Measurements from ENCODE around the gene OR10H4.

- TF ChIP-seq, protein P1, sequence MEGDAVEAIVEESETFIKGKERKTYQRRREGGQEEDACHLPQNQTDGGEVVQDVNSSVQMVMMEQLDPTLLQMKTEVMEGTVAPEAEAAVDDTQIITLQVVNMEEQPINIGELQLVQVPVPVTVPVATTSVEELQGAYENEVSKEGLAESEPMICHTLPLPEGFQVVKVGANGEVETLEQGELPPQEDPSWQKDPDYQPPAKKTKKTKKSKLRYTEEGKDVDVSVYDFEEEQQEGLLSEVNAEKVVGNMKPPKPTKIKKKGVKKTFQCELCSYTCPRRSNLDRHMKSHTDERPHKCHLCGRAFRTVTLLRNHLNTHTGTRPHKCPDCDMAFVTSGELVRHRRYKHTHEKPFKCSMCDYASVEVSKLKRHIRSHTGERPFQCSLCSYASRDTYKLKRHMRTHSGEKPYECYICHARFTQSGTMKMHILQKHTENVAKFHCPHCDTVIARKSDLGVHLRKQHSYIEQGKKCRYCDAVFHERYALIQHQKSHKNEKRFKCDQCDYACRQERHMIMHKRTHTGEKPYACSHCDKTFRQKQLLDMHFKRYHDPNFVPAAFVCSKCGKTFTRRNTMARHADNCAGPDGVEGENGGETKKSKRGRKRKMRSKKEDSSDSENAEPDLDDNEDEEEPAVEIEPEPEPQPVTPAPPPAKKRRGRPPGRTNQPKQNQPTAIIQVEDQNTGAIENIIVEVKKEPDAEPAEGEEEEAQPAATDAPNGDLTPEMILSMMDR (IDR thresholded peaks at IDR 0.05) = no peak
- TF ChIP-seq POLR2AphosphoS5 (IDR thresholded peaks at IDR 0.05; ENCODE audit: low read depth, low read length) (no peak), TCF7L2 (IDR thresholded peaks at IDR 0.05; ENCODE audit: low read depth, low read length) (no peak), SIN3A (IDR thresholded peaks at IDR 0.05; ENCODE audit: borderline replicate concordance, insufficient read depth, low read depth, low read length) (no peak)
- TF ChIP-seq, protein P2, sequence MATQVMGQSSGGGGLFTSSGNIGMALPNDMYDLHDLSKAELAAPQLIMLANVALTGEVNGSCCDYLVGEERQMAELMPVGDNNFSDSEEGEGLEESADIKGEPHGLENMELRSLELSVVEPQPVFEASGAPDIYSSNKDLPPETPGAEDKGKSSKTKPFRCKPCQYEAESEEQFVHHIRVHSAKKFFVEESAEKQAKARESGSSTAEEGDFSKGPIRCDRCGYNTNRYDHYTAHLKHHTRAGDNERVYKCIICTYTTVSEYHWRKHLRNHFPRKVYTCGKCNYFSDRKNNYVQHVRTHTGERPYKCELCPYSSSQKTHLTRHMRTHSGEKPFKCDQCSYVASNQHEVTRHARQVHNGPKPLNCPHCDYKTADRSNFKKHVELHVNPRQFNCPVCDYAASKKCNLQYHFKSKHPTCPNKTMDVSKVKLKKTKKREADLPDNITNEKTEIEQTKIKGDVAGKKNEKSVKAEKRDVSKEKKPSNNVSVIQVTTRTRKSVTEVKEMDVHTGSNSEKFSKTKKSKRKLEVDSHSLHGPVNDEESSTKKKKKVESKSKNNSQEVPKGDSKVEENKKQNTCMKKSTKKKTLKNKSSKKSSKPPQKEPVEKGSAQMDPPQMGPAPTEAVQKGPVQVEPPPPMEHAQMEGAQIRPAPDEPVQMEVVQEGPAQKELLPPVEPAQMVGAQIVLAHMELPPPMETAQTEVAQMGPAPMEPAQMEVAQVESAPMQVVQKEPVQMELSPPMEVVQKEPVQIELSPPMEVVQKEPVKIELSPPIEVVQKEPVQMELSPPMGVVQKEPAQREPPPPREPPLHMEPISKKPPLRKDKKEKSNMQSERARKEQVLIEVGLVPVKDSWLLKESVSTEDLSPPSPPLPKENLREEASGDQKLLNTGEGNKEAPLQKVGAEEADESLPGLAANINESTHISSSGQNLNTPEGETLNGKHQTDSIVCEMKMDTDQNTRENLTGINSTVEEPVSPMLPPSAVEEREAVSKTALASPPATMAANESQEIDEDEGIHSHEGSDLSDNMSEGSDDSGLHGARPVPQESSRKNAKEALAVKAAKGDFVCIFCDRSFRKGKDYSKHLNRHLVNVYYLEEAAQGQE (IDR thresholded peaks at IDR 0.05; ENCODE audit: insufficient read depth in 1 of 2, low read depth in 2 of 2, low read length in 1 of 2) = no peak
These were observed 46.6 kb upstream of the OR10H4 start for GRCh38 chr19:15902254-15902653.
